ENCODE measurements around the gene XPO5.

- TF ChIP-seq GATA2 (IDR thresholded peaks at IDR 0.05; ENCODE audit: low read depth, low read length) (no peak), GATA3 (IDR thresholded peaks at IDR 0.05; ENCODE audit: low read depth, low read length) (no peak)
These were observed 73.2 kb downstream of the XPO5 start for GRCh38 chr6:43502666-43503065.

Data from SH-SY5Y (cell line).